Choroid plexus epithelial cell (primary cell): ENCODE results near the gene APBB2.

Experiments used
- DNase-seq: peaks from one replicate; pipeline ENCODE4 v3.0.0-alpha.2; 2010; ENCODE audit warnings: low read depth
- H3K4me3 ChIP-seq: 2 replicates; pipeline ENCODE4 v1.5.1; 2011; ENCODE audit warnings: low read depth, mild to moderate bottlenecking, control low read depth, low read length, moderate library complexity
- CTCF ChIP-seq: conservative IDR thresholded peaks from 2 replicates; pipeline ENCODE4 v1.5.1; 2011; ENCODE audit warnings: low read depth, mild to moderate bottlenecking, control low read depth, inconsistent platforms, low read length, moderate library complexity

The APBB2 gene

GRCh38 chr4:40939856-40940255 is 274.5 kb downstream of the APBB2 start:
- TF ChIP-seq CTCF = no peak
- H3K4me3 ChIP-seq = no peak overlapping the region
- no peak for DNase-seq

GRCh38 chr4:40938337-40938736 is 276.0 kb downstream of the APBB2 start:
- TF ChIP-seq CTCF = no peak
- DNase-seq = no peak
- H3K4me3 ChIP-seq = no peak overlapping the region

- DNase-seq = peak; percentile 43
- no peak overlapping the region for H3K4me3 ChIP-seq
- no peak for TF ChIP-seq CTCF
Measured at GRCh38 chr4:40937140-40937725, 277.1 kb downstream of the APBB2 start.

GRCh38 chr4:40934676-40935075 is 279.7 kb downstream of the APBB2 start:
- no peak for DNase-seq
- H3K4me3 ChIP-seq = no peak overlapping the region
- no peak for TF ChIP-seq CTCF

GRCh38 chr4:40933272-40934053 is 280.9 kb downstream of the APBB2 start:
- DNase-seq = peak; percentile 71
- TF ChIP-seq CTCF = no peak

GRCh38 chr4:40931841-40932240 is 282.5 kb downstream of the APBB2 start:
- DNase-seq = no peak
- no peak for TF ChIP-seq CTCF
- no peak overlapping the region for H3K4me3 ChIP-seq

More at GRCh38 chr4:40933272-40934053, 280.9 kb downstream of the APBB2 start:
- H3K4me3 ChIP-seq = no peak overlapping the region

- H3K4me3 ChIP-seq = no peak overlapping the region
- no peak for DNase-seq
- no peak for TF ChIP-seq CTCF
Measured at GRCh38 chr4:40931238-40931637, 283.1 kb downstream of the APBB2 start.
